PC-9 (cell line): ENCODE results near the gene IFT88. TPM values are rescaled to one million over a fixed set of nuclear protein-coding genes. Genes with fewer than 3 reads are reported as not detected.

ENCODE experiments used
- BruUV-seq: library from RNA; stranded (reverse); fragments of 400-500 nt; replicated peaks from 2 replicates; lab custom pipeline; 2021; lab: Mats Ljungman, UMichigan
- CTCF ChIA-PET: fragments of 300-600 bp; sonication (Branson Sonifier 250); formaldehyde crosslinking; loops from one replicate; lab custom pipeline; 2022; ENCODE audit warnings: antibody characterized with exemption; lab: Charles Lee
- POLR2A ChIA-PET: fragments of 300-600 bp; sonication (Branson Sonifier 250); formaldehyde crosslinking; loops from one replicate; lab custom pipeline; 2022; ENCODE audit warnings: antibody characterized with exemption; ENCODE audit not compliant: unreplicated experiment; lab: Charles Lee
- DNase-seq, 2 experiments: peaks; one replicate each; pipeline versions ENCODE4 v3.0.0 to v3.0.0-alpha.2; 2015 to 2022; ENCODE audit warnings: mixed read lengths in 1 of 2
- H2AFZ ChIP-seq: fragments of 200-600 bp; sonication (generic); 2 replicates; pipeline ENCODE4 v1.8.1; 2017; ENCODE audit warnings: antibody characterized with exemption
- H3F3A ChIP-seq: fragments of 200-600 bp; sonication (generic); 2 replicates; pipeline ENCODE4 v1.8.1; 2017; ENCODE audit warnings: antibody characterized with exemption, mild to moderate bottlenecking, low read depth; ENCODE audit not compliant: insufficient read depth
- H3K27ac ChIP-seq: fragments of 200-600 bp; sonication (generic); 2 replicates; pipeline ENCODE4 v1.6.1; 2016; ENCODE audit warnings: mixed run types
- H3K27me3 ChIP-seq: fragments of 200-600 bp; sonication (generic); 2 replicates; pipeline ENCODE4 v1.6.1; 2016; ENCODE audit warnings: low read depth, mixed run types; ENCODE audit not compliant: insufficient read depth
- H3K36me3 ChIP-seq: fragments of 200-600 bp; sonication (generic); 2 replicates; pipeline ENCODE4 v1.6.1; 2016; ENCODE audit warnings: low read depth, mixed run types
- H3K4me1 ChIP-seq: fragments of 200-600 bp; sonication (generic); replicated peaks from 2 replicates; pipeline ENCODE4 v1.6.1; 2016; ENCODE audit warnings: mixed run types; ENCODE audit not compliant: insufficient read depth
- H3K4me2 ChIP-seq: fragments of 200-600 bp; sonication (generic); 2 replicates; pipeline ENCODE4 v1.6.1; 2017; ENCODE audit warnings: mixed run types
- H3K4me3 ChIP-seq: fragments of 200-600 bp; sonication (generic); 2 replicates; pipeline ENCODE4 v1.6.1; 2016; ENCODE audit warnings: mixed run types
- H3K79me2 ChIP-seq: fragments of 200-600 bp; sonication (generic); 2 replicates; pipeline ENCODE4 v1.6.1; 2017; ENCODE audit warnings: low read depth, mixed run types
- H3K9me2 ChIP-seq: fragments of 200-600 bp; sonication (generic); 2 replicates; pipeline ENCODE4 v1.8.1; 2017; ENCODE audit warnings: mild to moderate bottlenecking; ENCODE audit not compliant: insufficient read depth
- H3K9me3 ChIP-seq: fragments of 200-600 bp; sonication (generic); 2 replicates; pipeline ENCODE4 v1.8.1; 2016; ENCODE audit warnings: low read depth; ENCODE audit not compliant: insufficient read depth
- H4K20me1 ChIP-seq: fragments of 200-600 bp; sonication (generic); 2 replicates; pipeline ENCODE4 v1.8.1; 2017; ENCODE audit not compliant: insufficient read depth
- CTCF ChIP-seq: fragments of 200-600 bp; sonication (generic); conservative IDR thresholded peaks from 2 replicates; pipeline ENCODE4 v1.6.1; 2017; ENCODE audit warnings: mixed run types, antibody characterized with exemption, mild to moderate bottlenecking, moderate library complexity
- EZH2 ChIP-seq: fragments of 200-600 bp; sonication (generic); IDR thresholded peaks from 2 replicates; pipeline ENCODE4 v1.8.0; 2017; ENCODE audit warnings: antibody characterized with exemption, low read depth
- intact Hi-C: fragments of 100-400 bp; cut with micrococcal nuclease; formaldehyde crosslinking; loops from one replicate; pipeline ENCODE4 v1.10.0; 2022; ENCODE audit not compliant: unreplicated experiment
- total RNA-seq: library from RNA; stranded (reverse); gene quantifications from 2 replicates; pipeline ENCODE4 v1.2.3, GENCODE V29; 2021

Gene IFT88
- total RNA-seq, 1 experiment from 2014 or later: 11.7 TPM

DNA sequence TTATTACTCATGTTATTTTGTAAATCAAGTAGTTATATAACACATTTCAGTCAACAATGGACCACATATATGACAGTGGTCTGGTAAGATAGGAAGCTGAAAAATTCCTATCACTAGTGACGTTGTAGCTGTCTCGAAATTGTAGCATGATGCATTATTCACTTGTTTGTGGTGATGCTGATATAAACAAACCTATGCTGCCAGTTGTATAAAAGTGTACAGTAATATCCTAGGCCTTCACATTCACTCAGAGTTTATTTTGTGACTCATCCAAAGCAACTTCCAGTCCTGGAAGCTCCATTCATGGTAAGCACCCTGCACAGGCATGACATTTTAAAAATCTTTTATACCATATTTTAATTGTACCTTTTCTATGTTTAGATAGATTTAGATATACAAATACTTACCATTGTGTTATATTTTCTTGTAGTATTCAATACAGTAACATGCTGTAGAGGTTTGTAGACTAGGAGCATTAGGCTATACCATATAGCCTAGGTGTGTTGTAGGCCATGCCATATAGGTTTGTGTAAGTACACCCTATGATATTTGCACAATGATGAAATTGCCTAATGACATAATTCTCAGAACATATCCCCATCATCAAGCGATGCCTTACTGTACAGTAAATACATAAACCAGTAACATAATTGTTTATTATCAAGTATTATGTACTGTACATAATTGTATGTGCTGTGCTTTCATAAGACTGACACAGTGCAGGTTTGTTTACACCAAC lies 49.3 kb downstream of the IFT88 start:
- no peak overlapping the region for H3K4me2 ChIP-seq
- no peak overlapping the region for H3K27ac ChIP-seq
- POLR2A ChIA-PET: no interaction called here
- no peak overlapping the region for H3K4me3 ChIP-seq
- TF ChIP-seq CTCF (no peak), EZH2 (no peak)
- H3K9me3 ChIP-seq: no peaks in the 10 kb centered on the region
- no peaks in the 10 kb centered on the region for H4K20me1 ChIP-seq
- no peak overlapping the region for H2AFZ ChIP-seq
- H3K79me2 ChIP-seq: no peaks in the 10 kb centered on the region
- no TSS peak for BruUV-seq
- DNase-seq: peak in 1 of 2 experiments; percentile 41
- no peaks in the 10 kb centered on the region for H3K9me2 ChIP-seq
- no peaks in the 10 kb centered on the region for H3K4me1 ChIP-seq
- 0 out of 2 replicates have a peak, but pooled peaks cover 3% of the 10 kb centered on the region for H3K36me3 ChIP-seq
- no peaks in the 10 kb centered on the region for H3F3A ChIP-seq
- CTCF ChIA-PET: no interaction called here
- intact Hi-C loops: no loop called here
- H3K27me3 ChIP-seq: no peaks in the 10 kb centered on the region

GRCh38 chr13:20623000-20623399 lies 56.0 kb downstream of the IFT88 start:
- H4K20me1 ChIP-seq: no peaks in the 10 kb centered on the region
- no peak for DNase-seq
- H3K4me1 ChIP-seq: no peaks in the 10 kb centered on the region
- no peaks in the 10 kb centered on the region for H3F3A ChIP-seq
- H3K4me2 ChIP-seq: no peak overlapping the region
- H3K36me3 ChIP-seq: no peaks in the 10 kb centered on the region; the same call in 1 of the 2 replicates
- no TSS peak for BruUV-seq
- H3K9me3 ChIP-seq: peaks cover 8% of the 10 kb centered on the region; the same call in 1 of the 2 replicates
- no peaks in the 10 kb centered on the region for H3K9me2 ChIP-seq
- H3K27ac ChIP-seq: no peak overlapping the region
- H3K27me3 ChIP-seq: no peaks in the 10 kb centered on the region
- intact Hi-C loops: no loop called here
- H3K4me3 ChIP-seq: no peak overlapping the region
- H2AFZ ChIP-seq: no peak overlapping the region
- TF ChIP-seq EZH2 (no peak), CTCF (no peak)
- POLR2A ChIA-PET: no interaction called here
- H3K79me2 ChIP-seq: no peaks in the 10 kb centered on the region
- CTCF ChIA-PET: interaction anchor here (0.7 kb wide), 1 partner anchor 209 kb away, joined by 8 read pairs; no protein-coding TSS in a partner anchor

DNA sequence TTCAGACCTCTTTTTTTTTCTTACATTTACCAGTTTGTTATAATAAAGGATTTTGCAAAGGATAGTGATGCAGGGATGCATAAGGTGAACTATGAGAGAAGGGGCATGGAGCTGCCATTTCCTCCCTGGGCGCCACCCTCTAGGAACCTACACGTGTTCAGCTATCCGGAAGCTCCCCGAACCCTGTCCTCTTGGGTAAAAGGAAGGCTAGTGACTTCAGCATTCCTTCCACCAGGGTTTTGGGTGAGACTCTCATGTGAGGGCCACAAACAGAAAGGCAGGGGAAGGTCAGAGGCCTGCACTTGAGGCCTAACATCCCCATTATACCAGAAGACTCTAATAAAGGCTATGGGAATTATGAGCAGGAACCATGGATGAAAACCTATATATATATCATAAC lies 57.3 kb downstream of the IFT88 start:
- intact Hi-C loops: no loop called here

More for the DNA sequence above, 57.3 kb downstream of the IFT88 start:
- H3K36me3 ChIP-seq: no peaks in the 10 kb centered on the region; the same call in 1 of the 2 replicates
- no peaks in the 10 kb centered on the region for H3K4me1 ChIP-seq
- no peak overlapping the region for H3K4me2 ChIP-seq
- H4K20me1 ChIP-seq: no peaks in the 10 kb centered on the region
- H3K9me2 ChIP-seq: no peaks in the 10 kb centered on the region
- no peak overlapping the region for H2AFZ ChIP-seq
- no TSS peak for BruUV-seq
- ChIA-PET CTCF (no interaction called here), POLR2A (no interaction called here)
- H3K27me3 ChIP-seq: no peaks in the 10 kb centered on the region
- no peak overlapping the region for H3K27ac ChIP-seq
- no peaks in the 10 kb centered on the region for H3K79me2 ChIP-seq
- H3K9me3 ChIP-seq: peaks cover 8% of the 10 kb centered on the region; the same call in 1 of the 2 replicates
- no peak for TF ChIP-seq CTCF
- TF ChIP-seq EZH2: no peak
- no peak overlapping the region for H3K4me3 ChIP-seq
- no peaks in the 10 kb centered on the region for H3F3A ChIP-seq
- no peak for DNase-seq
